Esophagus squamous epithelium (tissue), 4 donors: Measurements from ENCODE around the gene AP3B2.

Experiments used
- CTCF ChIP-seq, 6 experiments: fragments of 450-650 bp in 4 of 6; fragments of 200-600 bp in 2 of 6; sonication (generic) in 2 of 6; IDR thresholded peaks; one replicate each; pipeline ENCODE4 v1.5.1; 2016 to 2019; ENCODE audit warnings: antibody characterized with exemption in 6 of 6, mild to moderate bottlenecking in 4 of 6, moderate library complexity in 4 of 6
- POLR2A ChIP-seq, 4 donors: fragments of 450-650 bp; IDR thresholded peaks; one replicate each; pipeline ENCODE4 v1.6.1; 2017; ENCODE audit warnings: antibody characterized with exemption in 4 of 4, mild to moderate bottlenecking in 4 of 4, moderate library complexity in 3 of 4

DNA sequence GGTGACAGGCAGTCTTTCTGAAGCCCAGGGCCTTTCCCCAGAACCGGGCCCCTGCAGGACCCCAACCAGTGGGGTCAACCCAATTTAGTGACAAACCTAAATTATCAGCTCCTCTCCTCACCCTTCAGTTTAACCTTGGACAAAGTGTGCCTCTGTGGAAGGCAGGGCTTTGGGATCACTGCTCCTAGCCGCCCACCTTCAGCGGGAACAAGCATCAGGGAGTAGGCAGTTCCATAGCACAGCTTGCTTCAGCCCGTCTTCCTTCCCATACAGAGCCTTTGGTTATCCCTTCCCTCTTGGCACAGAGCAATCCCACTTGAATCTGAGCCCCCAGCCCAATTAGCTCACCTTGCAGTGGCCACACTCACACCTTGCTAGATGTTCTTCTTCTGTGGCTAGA is 5.3 kb upstream of the AP3B2 start:
- TF ChIP-seq CTCF (IDR thresholded peaks at IDR 0.05) = no peak
- TF ChIP-seq POLR2A (IDR thresholded peaks at IDR 0.05) = no peak
